Stimulated activated CD8-positive, alpha-beta memory T cell treated with anti-CD3 and anti-CD28 coated beads, Interleukin-7, amount 100 ng/mL, for 48 hours (primary cell): ENCODE results near the gene PRAF2.

ENCODE experiments used
- DNase-seq, 2 donors: peaks; one replicate each; pipeline ENCODE4 v3.0.0-alpha.2; 2020; ENCODE audit warnings: low read depth in 1 of 2; ENCODE audit errors: extremely low read depth in 1 of 2

PRAF2 gene

DNA sequence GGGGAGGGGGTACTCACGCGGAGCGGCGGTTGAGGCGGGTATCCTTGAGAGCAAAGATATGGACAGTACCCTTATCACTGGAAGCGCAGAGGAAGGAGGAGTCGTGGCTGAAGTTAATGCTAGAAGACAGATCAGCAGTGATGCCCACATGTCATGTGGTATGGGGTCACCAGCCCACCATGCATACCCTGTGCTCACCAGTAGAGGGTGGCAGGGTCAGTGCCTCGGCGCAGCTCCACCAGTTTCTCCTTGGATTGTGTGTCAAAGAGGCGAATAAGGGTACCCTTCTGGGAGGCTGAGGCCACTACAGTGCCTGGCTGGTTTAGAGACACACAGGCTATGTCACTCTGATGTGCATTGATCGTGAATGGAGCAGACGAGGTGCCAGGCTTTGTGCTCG is 1.5 kb upstream of the PRAF2 start:
- no peak for DNase-seq

DNA sequence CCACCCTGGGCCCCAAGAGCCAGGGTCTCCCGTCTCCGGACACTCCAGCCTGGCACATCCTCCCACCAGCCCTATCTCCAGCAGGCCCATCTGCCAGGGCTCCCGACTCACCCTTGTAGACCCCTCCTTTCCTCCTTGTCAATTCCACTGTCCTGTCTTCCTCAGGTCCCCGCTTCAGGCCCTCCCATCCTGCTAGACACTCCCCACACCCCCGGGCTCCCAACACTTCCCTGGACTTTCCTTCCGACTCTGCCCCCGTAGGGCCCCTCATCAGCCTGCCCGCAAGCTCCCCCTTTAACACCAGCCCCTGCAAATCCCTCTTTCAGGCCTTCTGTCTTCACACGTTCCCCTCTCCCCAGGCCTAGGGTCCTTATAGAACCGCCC is 1.1 kb downstream of the PRAF2 start:
- DNase-seq = no peak

DNA sequence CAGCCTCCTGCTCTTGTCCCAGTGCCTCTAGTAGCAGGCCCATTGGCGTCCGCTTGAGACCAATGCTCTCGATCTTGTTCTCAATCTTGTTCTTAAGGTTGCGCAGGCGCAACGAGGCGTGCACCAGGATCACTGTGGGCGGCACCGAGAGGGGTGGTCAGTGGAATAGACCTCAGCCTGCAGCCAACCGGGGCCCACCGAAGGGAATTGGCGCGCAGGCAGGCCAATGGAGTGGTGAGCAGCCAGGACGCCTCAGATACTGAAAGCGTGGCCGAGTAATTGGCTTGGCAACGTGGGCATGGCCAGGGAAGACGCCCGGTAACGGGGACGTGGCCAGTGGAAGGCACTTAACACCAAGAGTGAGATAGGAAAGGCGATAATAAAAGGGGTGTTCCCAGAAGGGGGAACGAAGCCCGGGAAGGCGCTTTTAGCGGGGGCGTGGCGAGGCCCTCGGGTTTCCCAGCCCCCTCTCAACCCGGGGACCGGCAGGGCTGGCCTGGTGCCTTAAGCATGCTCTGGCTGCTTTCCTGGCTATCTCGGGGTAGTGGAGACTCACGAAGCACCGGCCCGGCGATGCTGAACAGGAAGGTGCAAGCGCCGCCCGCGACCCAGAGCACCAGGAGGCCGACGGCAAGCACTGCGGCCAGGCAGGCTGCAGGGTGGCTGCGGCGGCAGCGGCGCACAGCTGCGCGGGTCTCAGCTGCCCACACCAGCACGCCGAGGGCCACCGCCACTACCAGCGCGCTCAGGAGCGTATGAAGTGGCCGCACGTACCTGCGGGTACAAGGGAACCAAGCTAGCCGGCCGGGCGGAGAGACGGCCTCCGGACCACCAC is 1.7 kb downstream of the PRAF2 start:
- no peak for DNase-seq

DNA sequence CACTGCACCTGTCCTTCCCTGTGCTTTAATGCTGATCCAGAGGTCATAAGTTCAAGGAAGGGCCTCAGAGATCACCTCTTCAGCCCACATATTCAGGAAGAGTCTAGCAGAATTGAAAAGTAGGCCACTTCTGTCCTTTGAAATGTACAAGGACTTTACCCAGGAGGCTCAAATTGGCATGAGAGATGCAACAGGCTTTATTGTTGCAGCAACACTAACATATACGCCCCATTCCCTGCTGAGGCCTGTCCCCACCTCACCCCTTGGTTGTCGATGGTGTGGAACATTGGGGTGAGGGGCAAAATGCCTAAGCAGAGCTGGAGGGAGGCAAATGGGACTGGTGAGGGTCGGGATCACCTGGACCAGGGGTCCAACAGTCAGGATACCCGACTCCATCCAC is 2.8 kb downstream of the PRAF2 start:
- no peak for DNase-seq

DNA sequence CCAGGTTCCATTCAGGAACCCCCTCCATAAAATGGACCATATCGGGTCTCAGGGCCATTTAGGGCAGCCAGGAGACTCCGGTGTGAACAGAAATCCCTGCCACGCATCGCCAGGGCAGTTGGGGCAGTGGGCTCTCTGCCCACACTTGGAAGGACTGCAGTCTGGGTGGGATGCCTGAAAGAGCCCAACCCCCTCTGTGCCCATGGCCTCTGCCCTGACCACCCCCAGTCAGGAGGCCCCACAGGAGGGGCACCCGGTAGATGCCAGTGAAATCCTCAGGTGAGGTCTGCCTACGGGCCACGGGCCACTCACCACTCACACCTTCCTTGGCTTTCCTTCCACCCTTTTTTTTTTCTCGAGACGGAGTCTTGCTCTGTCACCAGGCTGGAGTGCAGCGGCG is 4.8 kb downstream of the PRAF2 start:
- DNase-seq = no peak

DNA sequence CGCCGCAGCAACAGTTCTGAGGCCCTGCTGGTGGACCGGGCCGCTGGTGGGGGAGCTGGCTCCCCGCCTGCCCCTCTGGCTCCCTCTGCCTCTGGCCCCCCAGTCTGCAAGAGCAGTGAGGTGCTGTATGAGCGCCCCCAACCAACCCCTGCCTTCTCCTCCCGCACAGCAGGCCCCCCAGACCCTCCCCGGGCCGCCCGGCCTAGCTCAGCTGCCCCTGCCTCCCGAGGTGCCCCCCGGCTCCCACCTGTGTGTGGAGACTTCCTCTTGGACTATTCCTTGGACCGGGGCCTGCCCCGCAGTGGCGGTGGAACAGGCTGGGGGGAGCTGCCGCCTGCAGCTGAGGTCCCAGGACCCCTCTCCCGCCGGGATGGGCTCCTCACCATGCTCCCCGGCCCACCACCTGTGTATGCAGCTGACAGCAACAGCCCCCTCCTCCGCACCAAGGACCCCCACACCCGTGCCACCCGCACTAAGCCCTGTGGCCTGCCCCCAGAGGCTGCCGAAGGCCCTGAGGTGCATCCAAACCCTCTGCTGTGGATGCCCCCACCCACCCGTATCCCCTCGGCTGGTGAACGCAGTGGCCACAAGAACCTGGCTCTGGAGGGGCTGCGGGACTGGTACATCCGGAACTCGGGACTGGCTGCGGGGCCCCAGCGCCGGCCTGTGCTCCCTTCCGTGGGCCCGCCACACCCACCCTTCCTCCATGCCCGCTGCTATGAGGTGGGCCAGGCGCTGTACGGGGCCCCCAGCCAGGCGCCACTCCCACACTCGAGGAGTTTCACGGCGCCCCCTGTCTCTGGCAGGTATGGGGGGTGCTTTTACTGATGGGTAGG is 6.3 kb downstream of the PRAF2 start:
- no peak for DNase-seq

DNA sequence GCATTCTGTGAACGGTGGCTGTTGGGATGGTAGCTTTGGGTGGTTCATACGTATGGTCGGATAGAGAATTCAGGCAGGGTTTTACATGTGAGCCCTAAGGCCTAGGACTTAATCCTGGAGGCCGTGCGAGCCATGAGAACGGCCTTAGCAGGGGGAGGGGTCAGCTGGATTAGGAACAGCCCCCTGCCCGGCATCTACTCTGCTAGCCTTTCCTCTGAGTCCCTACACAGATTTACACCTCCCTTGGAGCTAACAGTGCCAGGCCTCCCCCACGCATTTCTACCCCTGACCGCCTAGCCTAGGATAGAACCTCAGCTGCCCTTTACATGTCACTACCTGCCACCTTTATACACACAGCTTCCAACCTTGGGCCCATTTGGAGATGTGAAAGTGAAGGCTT is 7.1 kb downstream of the PRAF2 start:
- no peak for DNase-seq

DNA sequence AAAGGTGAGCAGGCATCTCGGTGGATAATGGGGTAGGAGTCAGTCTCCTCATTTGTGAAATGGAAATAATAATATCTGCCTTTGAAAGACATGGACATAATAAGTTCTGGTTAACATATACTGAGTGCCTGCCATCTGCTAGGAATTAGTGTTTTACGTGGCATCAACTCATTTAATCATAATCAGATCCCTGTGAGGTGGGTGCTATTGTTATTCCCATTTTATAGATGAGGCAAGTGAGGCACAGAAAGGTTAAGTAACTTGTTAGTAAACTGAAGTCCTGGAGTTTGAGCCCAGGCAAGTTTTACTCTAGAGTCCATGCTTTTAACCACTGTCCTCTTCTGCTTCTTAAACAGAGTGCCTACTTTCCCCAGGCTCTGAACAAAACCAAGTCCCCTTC is 7.5 kb downstream of the PRAF2 start:
- no peak for DNase-seq

DNA sequence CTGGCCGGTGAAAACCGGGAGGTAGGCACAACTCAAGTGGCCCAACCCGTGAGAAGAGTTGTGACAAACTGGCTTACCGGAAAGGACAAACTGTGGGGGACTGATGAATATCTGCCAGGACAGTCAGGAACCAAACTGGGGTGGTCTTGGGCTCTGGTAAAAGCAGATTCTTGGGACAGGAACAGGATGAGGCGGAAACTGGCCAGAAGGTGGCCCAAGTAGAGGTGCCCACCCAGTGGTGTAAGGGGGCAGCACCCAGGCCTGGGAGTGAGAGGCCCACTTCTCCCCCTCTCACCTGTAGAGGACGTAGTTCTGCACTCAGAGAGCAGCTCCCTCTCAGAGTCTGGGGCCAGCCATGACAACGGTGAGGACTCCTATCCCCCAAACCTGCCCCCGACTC is 9.1 kb downstream of the PRAF2 start:
- DNase-seq = no peak

DNA sequence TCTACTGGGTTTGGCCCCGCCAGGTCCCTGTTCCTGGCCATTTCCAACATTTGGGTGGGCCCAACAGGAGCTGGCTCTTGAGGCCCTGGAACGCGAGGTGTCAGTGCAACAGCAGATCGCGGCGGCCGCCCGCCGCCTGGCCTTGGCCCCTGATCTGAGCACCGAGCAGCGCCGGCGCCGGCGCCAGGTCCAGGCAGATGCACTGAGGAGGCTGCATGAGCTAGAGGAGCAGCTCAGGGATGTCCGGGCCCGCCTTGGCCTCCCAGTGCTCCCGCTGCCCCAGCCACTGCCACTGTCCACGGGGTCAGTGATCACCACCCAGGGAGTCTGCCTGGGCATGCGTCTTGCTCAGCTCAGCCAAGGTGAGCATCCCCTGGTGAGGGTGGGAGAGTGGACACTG is 9.5 kb downstream of the PRAF2 start:
- DNase-seq = no peak

DNA sequence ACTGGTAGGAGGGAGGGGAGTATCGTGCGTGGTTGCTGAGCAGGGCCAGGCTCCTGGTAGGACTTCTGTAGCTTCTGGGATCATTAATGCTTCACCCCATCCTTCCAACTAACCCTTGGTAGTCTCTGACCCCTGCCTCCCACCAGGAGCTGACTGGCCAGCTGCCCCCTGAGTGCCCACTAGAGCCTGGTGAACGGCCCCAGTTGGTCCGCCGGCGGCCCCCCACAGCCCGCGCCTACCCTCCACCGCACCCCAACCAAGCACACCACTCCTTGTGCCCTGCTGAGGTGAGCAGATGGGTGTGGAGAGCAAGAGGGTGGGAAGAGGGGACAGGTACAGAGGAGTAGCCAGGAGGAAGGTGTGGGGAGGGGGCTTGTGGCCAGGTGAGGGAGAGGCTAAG is 10.1 kb downstream of the PRAF2 start:
- DNase-seq = no peak

DNA sequence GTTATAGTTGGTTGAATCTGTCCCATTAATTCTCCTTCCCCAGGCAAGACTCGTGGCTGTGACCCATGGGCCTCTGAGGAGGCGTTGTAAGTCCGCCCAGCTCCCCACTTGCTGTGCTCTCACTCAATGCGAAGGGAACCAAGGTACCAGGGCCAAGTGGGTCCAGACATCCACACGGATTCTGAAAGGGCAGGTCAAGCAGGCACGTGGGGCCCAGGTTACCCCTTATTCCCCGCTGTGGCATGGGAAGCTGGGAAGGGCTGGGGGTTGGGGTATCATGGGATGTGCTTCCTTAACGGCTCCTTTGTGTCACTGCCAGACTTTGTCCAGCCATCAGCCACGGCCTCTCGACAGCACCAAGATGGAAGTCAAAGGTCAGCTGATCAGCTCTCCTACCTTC is 11.9 kb downstream of the PRAF2 start:
- DNase-seq = no peak

DNA sequence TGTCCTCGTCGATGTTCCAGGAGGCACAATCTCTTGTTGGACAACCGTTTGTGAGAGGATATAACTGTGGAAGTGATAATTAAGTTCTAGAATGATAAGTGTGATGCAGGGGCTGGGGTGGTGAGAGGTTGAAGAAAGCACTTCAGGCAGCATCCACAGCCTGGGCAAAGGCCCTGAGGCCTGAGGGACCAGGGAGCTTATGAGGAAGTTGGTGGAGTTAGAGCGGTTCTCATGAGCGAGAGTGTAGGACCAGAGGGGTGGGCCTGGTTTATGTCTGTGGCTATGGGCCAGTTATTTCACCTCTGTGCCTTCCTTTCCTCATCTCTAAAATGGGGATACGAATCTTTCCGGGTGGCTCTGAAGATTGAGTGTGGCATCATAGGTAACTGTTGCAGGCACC is 12.3 kb downstream of the PRAF2 start:
- DNase-seq = no peak

DNA sequence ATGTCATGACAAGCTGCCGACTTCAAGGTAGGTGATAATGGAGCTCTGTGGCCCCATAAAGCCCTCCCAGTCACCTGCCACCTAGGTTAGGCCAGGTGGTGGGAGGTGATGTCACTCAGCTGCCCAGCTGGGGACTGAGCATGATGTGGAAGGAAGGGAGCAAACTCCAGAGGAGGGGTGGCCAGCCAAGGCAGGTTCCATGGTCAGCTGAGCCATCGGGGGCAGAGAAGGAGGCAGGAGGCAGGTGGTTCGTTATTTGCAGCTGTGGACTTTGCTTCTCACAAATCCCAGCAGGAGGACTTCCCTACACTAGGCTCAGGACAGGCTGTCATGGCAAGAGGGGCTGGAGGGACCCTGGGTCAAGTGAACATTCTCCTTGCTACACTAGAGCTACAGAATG is 12.9 kb downstream of the PRAF2 start:
- no peak for DNase-seq

DNA sequence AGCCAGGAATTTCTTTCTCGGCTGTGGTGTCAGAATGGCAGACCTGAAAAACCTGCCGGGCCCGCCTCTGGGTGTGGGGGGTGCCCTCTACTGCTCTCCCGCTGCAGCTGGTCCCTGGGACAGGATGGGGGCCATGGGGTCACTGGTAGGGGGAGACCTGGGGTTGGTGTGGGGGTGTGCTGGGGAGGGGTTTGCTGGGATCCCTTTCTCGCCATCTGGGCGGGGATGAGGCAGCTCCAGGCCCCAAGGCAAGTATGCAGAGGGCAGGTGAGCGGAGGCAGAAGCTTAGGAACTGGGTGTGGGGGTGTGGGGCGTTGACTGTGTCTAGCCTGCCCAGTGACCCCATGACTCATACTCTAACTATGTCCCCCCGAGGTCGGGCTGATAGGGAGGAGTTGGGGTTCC is 14.1 kb downstream of the PRAF2 start:
- no peak for DNase-seq

DNA sequence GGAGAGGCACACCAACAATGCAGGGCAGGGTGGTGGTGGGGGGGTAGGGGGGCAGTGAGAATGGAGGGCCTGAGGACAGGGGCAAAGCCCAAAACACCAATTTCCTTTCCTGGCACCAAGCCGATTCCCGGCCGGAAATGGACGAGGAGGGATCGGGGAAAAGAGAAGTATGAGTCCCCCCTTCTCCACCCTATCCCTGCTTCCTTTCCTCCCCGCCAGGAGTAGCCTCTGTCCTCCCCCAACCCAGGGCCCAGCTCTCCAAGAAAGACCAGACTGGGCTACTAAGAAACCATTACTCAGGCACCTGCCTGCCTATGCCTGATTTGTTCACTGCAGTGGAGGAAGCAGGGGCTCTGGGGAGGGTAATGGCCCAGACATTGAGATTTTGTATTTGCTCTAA is 14.6 kb downstream of the PRAF2 start:
- DNase-seq = no peak

DNA sequence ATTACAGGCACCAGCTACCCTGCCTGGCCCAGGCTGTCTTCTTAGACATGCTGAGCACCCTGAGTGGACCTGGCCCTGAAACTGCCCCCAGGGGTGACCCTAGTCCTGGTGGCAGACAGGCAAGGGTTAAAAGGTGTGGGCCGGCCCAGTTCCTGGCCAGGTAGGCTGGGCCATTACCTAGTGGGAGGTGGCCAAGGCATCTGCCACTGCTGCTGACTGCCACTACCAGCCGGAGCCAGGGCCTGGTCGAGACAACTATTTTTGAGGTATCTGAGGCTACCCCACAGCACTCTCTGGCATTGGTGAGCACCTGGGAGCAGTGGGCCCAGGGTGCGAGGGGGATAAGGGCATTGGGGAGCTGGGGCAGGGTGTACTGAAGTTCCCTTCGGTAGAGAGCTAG is 15.0 kb downstream of the PRAF2 start, which contains the start of gene CCDC120:
TSS of gene CCDC120 (plus strand) at position 206 of the 400 bp plus-strand sequence. CDS start 3,043 bp downstream, outside the sequence.
- DNase-seq = no peak

DNA sequence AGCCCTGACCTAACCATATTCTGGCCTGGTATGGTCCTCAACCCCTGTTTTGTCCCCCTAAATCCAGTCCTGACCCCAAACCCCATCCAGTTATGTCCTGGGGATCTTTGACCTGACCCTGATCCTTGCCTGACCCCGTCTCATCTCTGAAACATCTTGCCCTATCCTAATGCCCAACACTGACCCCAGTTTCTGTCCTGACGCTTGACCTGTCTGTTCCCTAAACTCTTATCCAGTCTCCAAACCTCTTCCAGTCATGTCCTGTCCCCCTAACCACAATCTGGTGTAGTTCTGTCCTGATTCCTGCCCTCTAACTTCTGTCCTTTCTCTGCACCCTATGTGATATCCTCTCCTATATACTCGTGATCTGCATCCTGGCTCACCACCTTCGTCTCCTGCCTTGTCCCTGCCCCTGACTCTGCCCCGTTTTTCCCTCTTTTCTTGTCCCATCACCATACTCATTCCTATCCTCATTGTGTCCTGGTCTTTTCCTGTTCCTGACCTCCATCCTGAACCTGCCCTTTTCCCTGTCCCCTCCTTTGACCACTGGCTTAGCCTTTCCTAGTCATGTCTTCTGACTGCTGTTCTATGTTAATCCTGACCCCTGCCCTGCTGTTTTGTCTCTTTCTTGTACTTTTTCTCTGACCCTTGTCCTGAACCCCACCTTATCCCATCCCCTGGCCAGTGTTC is 19.6 kb downstream of the PRAF2 start:
- no peak for DNase-seq

DNA sequence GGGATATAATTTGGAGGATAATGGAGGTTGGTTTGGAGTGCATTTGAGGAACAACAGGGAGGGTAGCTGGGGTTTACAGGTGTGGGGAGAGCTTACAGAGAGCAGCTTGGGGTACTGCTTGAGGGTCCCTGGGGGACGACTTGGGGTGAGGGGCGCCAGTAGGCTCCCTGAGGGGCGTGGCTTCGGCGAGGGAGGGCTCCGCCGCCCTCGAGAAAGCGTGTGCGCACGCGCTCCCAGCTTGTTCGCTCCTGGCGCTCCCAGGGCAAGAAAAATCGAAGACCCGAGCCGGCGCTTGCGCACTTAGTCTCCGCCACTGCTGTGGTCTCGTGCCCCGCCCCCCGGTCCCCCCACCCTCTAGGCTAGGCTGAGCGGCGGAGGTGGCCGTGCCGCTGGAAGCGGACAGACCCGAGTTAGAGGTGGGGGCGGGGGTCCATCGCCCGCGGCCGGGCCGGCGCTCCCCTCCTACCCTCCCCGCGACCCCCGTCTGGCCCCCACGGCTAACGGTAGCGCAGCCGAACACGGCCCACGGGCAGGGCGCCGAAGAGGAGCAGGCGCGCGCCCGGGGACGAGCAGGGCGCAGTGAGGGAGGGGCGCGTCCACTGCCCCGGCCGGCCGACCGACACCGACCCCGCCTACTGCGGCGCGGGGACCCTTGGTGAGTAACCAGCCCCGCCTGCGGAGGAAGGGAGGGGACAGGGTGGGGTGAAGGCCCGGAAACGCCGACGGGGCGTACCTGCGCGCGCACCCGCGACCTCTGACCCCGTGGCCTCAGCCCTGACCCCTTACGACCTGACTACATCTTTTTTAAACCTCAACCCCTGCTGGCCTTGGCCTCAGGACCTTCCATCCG is 20.4 kb downstream of the PRAF2 start:
- peak; percentile 45 to 53 for DNase-seq

DNA sequence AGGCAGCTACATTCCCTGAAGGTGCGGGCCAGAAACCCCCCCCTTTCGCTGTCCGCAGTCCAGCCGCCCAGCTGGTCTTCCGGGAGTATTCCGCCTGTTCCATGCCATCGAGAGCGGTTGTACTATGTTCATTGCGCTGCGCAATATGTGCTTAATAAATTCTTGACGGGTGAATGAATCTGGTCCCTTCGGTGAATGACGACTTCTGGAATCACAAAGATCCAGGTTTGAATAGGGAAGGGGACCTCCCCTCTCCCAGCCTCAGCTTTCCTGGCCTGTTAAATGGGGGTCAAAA is 29.9 kb downstream of the PRAF2 start:
- no peak for DNase-seq
